Smooth muscle cell (in vitro differentiated cells): ENCODE data around the gene NRP1. TPM values are rescaled to one million over a fixed set of nuclear protein-coding genes. Genes with fewer than 3 reads are reported as not detected.
"Not testable (repeated sequence)": the region's sequence is repeated elsewhere in the genome, so short reads cannot be mapped to it uniquely, and the experiment has no call there.

ENCODE experiments used
- DNase-seq: peaks from one replicate; lab custom pipeline; 2025; ENCODE audit not compliant: unreplicated experiment; lab: John Stamatoyannopoulos, UW
- H2AFZ ChIP-seq: fragments of 200-600 bp; sonication (generic); 2 replicates; pipeline ENCODE4 v1.6.0; 2016; ENCODE audit warnings: antibody characterized with exemption, low read depth, mild to moderate bottlenecking
- H3F3A ChIP-seq: fragments of 200-600 bp; sonication (generic); 2 replicates; pipeline ENCODE4 v1.6.0; 2017; ENCODE audit warnings: antibody characterized with exemption, low read depth
- H3K27ac ChIP-seq: fragments of 200-600 bp; sonication (generic); 2 replicates; pipeline ENCODE4 v1.5.1; 2016; ENCODE audit warnings: low read depth, mild to moderate bottlenecking
- H3K27me3 ChIP-seq: fragments of 200-600 bp; sonication (generic); 2 replicates; pipeline ENCODE4 v1.6.1; 2016; ENCODE audit warnings: low read depth, mild to moderate bottlenecking
- H3K36me3 ChIP-seq: fragments of 200-600 bp; sonication (generic); 2 replicates; pipeline ENCODE4 v1.5.1; 2016; ENCODE audit warnings: low read depth
- H3K4me1 ChIP-seq: fragments of 200-600 bp; sonication (generic); 2 replicates; pipeline ENCODE4 v1.5.1; 2016; ENCODE audit warnings: low read depth
- H3K4me2 ChIP-seq: fragments of 200-600 bp; sonication (generic); 2 replicates; pipeline ENCODE4 v1.6.0; 2016; ENCODE audit warnings: mild to moderate bottlenecking
- H3K4me3 ChIP-seq: fragments of 200-600 bp; sonication (generic); 2 replicates; pipeline ENCODE4 v1.5.1; 2016; ENCODE audit warnings: mild to moderate bottlenecking
- H3K79me2 ChIP-seq: fragments of 200-600 bp; sonication (generic); 2 replicates; pipeline ENCODE4 v1.6.0; 2016; ENCODE audit warnings: low read depth, mild to moderate bottlenecking
- H3K9ac ChIP-seq: fragments of 200-600 bp; sonication (generic); 2 replicates; pipeline ENCODE4 v1.6.0; 2016; ENCODE audit warnings: low read depth
- H3K9me3 ChIP-seq: fragments of 200-600 bp; sonication (generic); replicated peaks from 2 replicates; pipeline ENCODE4 v1.5.1; 2016; ENCODE audit warnings: low read depth
- H4K20me1 ChIP-seq: fragments of 200-600 bp; sonication (generic); 2 replicates; pipeline ENCODE4 v1.6.0; 2016; ENCODE audit warnings: low read depth
- CTCF ChIP-seq: fragments of 200-600 bp; sonication (generic); IDR thresholded peaks from 2 replicates; pipeline ENCODE4 v1.5.1; 2017; ENCODE audit warnings: borderline replicate concordance, mild to moderate bottlenecking, antibody characterized with exemption; ENCODE audit not compliant: insufficient read depth, poor library complexity, severe bottlenecking
- WGBS: methylation state at CpG from one replicate; pipeline ENCODE4 v1.1.7; 2016; ENCODE audit warnings: low lambda C conversion rate; 5-methylcytosine and 5-hydroxymethylcytosine counted together
- polyA plus RNA-seq: library from polyadenylated mRNA; unstranded; fragments of >200 nt; fragmentation: Nextera tagmentation; extraction: Ambion mirVana; gene quantifications from 2 replicates; pipeline ENCODE4 v1.2.1, GENCODE V29; 2016
- total RNA-seq: library from RNA; depleted of rRNA; stranded (reverse); fragments of >200 nt; gene quantifications from 2 replicates; pipeline ENCODE4 v1.2.3, GENCODE V29; 2014

Gene NRP1
- total RNA-seq = 74.8 and 83.7 TPM in 2 replicates
- 61.9 and 80.4 TPM in 2 replicates for polyA plus RNA-seq

- WGBS = under 1% methylated on average over 41 of the region's 44 CpGs
- peaks cover 1% of the 10 kb centered on the region for H3K36me3 ChIP-seq
- peak within 1 kb of the TSS; percentile 90 for H2AFZ ChIP-seq
- peak within 1 kb of the TSS; percentile 99 for H3K4me2 ChIP-seq
- H3K27ac ChIP-seq = peak within 1 kb of the TSS; percentile 83
- H3K27me3 ChIP-seq = no peaks in the 10 kb centered on the region
- peak within 1 kb of the TSS; percentile 96 for H3K4me3 ChIP-seq
- H3K9ac ChIP-seq = peak within 1 kb of the TSS; percentile 76
- H3K9me3 ChIP-seq = no peaks in the 10 kb centered on the region
- peaks cover 10% of the 10 kb centered on the region for H3F3A ChIP-seq
- no peak for TF ChIP-seq CTCF
- H4K20me1 ChIP-seq = no peaks in the 10 kb centered on the region
- DNase-seq = peak; percentile 25
- peaks cover 17% of the 10 kb centered on the region for H3K4me1 ChIP-seq
- peaks cover 50% of the 10 kb centered on the region for H3K79me2 ChIP-seq
These were observed at the start of gene NRP1 for GRCh38 chr10:33334153-33334804. Gene NRP1, minus strand, starts transcription at chr10:33334667. Its CDS starts 285 bp downstream, at chr10:33334382.

GRCh38 chr10:33384201-33384600 lies 49.7 kb upstream of the NRP1 start:
- 83% methylated on average over 3 of the region's 3 CpGs for WGBS
- not testable (repeated sequence) for H3K4me3 ChIP-seq, H3K4me2 ChIP-seq, DNase-seq, H3K79me2 ChIP-seq, H3F3A ChIP-seq, H3K9me3 ChIP-seq, H3K4me1 ChIP-seq, H3K9ac ChIP-seq, H4K20me1 ChIP-seq, H3K27me3 ChIP-seq, H3K27ac ChIP-seq, H2AFZ ChIP-seq, H3K36me3 ChIP-seq

DNA sequence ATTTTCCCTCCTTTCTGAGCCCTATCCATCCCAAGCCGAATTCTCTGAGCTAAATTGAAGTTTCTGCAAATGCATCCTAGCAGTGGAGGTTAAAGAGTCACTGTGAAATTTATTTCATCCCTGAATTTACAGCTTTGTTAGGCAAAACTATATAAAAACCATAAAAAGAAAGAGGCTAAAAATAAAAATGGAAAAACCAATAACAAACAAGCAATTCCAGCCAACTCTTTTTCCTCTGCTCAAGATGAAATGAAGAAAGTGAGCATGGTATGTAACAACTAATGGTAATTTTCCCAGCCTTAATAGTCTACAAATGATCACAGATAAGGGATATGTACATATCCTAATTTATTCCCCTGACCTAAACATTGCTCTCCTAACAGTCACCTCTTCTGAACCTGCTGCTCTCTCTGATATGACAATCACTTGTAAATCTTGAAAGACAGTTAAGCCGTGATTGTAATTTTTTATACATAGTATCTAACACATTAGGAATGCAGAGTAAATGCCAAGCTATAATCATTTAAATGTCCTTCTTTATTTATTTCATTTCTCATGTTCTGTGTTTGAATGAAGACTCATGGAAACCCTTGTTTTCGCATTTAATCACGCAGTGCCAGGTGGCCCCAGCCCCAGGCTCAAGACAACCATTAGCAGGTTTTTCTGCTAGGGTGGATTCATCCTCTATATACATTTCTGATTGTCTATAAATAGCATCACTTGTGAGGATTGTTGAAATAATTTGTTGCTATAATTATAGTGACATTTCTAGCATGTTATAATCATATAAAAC lies 48.6 kb upstream of the NRP1 start:
- no peak for TF ChIP-seq CTCF
- Histone ChIP-seq H3K4me3 (no peak overlapping the region), H2AFZ (no peak overlapping the region), H3K79me2 (no peaks in the 10 kb centered on the region), H3K27ac (no peak overlapping the region), H3K9me3 (no peaks in the 10 kb centered on the region), H3K36me3 (no peaks in the 10 kb centered on the region), H3K27me3 (no peaks in the 10 kb centered on the region), H3K9ac (no peak overlapping the region), H4K20me1 (no peaks in the 10 kb centered on the region), H3K4me1 (peaks cover 7% of the 10 kb centered on the region), H3F3A (no peaks in the 10 kb centered on the region), H3K4me2 (no peak overlapping the region)
- 91% methylated on average over 4 of the region's 4 CpGs for whole genome bisulfite sequencing
- DNase-seq = no peak

GRCh38 chr10:33382216-33382600 lies 47.7 kb upstream of the NRP1 start:
- no peaks in the 10 kb centered on the region for H3K27me3 ChIP-seq
- no peak for DNase-seq
- WGBS = 86% methylated on average over 2 of the region's 2 CpGs
- TF ChIP-seq CTCF = no peak
- peaks cover 7% of the 10 kb centered on the region for H3K4me1 ChIP-seq
- H2AFZ ChIP-seq = no peak overlapping the region
- H4K20me1 ChIP-seq = no peaks in the 10 kb centered on the region
- no peaks in the 10 kb centered on the region for H3K9me3 ChIP-seq
- H3K36me3 ChIP-seq = no peaks in the 10 kb centered on the region
- no peaks in the 10 kb centered on the region for H3K79me2 ChIP-seq
- no peak overlapping the region for H3K9ac ChIP-seq
- H3K27ac ChIP-seq = no peak overlapping the region
- H3F3A ChIP-seq = no peaks in the 10 kb centered on the region
- no peak overlapping the region for H3K4me2 ChIP-seq
- no peak overlapping the region for H3K4me3 ChIP-seq
